CD4-positive, alpha-beta T cell treated with Interleukin-17A for 1 hour (primary cell): ENCODE results near the gene LRBA.

Source experiments
- DNase-seq: peaks from one replicate; pipeline ENCODE4 v3.0.0-alpha.2; 2020

LRBA gene

DNA sequence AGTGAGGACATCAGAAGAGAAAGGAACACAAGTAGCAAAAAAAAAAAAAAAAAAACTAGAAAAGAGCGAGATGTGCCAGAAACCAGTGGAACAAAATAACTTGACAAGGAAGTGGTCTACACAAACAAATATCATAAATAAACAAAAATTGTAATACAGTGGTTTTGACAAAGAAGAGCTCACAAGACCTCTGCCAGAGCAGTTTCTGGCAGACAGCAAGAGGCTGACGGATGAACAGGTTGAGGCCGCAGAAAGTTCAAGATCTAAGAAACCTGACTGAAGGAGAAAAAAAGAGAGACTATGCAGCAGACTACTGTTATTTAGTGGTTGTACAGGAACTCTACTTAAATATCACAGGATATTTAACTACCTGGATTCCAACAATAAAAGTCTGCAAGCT is 367.0 kb downstream of the LRBA start:
- no peak for DNase-seq

DNA sequence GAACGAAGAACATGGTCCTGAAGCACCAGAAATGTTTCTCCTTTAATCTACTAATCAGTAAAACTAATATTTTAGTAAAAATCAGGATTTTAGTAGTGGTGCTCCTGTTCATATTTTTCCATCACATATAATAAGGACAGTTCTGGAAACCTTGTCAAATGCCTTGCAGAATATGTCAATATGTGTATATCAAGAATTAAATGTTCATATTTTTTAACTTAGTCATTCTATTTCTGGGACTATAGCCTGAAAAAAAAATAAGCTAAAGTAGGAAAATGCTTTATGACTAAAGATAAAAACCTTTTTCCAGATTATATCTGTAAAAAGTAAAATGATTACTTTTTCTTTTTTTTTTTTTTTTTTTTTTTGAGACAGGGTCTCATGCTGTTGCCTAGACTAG is 368.1 kb downstream of the LRBA start:
- DNase-seq = no peak

DNA sequence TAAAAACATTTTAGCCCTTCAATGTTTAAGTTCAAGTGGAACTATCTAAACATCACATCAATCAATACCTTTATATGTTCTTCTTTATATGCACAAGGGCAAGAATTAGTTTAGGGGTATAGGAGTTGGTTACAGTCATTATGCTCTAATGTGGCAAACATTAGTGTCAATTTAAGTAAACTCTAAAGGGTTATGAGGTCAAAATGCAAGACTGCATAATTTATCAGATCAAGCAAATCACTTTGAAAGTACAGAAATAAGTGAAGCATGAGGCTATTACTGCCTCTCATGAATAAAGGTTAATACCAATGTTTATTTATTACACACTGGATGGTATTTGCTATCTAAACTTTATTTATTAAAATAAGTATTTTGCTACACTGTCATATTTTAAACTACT is 373.5 kb downstream of the LRBA start:
- DNase-seq = no peak

DNA sequence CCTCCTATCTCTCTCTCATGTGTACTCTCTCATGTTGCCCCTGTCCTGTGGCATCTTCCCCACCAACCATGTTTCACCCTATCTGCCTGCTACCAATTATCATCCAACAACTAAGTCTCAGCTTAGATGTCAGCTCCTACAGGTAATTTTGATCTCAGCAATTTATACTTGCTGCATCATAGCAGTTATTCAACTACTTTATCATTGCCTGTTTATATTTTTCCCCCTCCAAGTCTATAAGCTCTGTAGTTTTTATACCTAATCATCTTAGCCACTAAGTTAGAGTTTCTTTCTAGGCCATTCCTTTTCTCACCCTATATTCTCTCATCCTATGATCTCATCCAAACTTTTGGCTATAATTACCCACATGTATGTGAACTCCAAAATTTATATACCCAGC is 382.4 kb downstream of the LRBA start:
- no peak for DNase-seq

DNA sequence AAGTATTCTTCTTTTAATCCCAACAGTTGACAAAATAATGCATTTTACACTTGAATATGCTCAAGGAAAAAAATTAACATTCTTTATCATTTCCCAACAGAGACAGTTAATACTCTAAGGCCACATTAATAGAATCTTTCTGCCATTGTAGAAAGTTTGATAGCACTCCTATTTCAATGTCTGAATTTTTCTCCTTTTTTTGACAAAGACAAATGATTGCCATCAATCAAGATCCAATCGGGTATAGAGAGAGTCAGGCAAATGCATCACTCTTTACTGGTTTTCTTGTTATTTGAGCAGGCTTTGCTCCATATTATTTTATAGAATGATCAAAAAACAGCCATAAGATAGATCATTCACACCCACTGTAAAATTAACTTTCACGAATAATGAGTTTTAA is 387.0 kb downstream of the LRBA start:
- DNase-seq = no peak

DNA sequence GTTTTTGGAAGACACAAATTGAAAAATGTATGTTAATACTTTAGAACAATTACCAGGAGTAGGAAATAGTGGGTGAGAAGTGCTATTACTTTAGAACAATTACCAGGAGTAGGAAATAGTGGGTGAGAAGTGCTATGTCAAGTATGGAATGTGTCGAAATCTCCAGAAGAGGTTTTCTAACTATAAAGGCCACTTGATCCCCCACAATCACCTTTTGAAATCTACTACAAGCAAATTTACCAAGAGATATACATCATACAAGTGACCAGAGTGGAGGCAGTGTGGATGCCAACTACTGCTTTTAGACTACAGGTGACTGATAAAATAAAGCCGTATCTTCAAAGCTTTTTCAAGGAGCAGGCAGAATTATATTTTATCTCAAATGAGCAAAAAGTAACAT is 390.1 kb downstream of the LRBA start:
- no peak for DNase-seq

DNA sequence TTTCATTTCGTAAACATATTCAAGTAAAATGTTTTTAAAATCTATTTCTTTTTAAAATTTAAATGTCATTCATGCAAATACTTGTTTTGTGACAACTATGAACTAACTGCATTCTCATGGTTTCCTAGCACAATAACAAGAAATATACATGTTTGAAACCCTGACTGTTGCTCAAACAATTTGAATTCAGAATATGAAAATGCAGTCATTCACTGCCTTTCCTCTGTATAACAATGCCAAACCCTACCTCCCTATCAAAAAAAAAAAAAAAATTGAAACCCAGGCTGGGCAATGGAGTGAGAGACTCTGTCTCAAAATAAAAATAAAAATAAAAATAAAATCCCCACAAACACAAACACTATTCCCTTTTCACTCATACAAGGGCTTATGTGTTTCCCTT is 391.0 kb downstream of the LRBA start:
- no peak for DNase-seq

DNA sequence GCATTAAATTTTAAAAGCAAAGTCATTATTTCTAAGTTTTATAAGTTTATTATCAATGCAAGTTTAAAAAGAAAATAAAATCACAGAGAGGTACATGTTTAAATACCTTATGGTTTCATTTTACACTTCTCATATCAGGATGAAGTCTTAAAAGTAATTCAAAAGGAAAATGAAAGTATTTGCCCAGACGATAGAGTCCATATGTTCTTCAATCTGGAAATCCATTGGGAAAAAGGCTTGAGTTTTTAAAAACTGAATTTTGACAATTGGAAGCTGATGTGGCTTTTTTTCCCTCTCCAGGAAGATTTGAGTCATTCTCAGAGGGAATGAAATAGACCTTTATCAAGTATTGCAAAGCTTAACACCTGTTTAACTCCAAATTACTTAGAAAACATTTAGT is 396.0 kb downstream of the LRBA start:
- DNase-seq = no peak

DNA sequence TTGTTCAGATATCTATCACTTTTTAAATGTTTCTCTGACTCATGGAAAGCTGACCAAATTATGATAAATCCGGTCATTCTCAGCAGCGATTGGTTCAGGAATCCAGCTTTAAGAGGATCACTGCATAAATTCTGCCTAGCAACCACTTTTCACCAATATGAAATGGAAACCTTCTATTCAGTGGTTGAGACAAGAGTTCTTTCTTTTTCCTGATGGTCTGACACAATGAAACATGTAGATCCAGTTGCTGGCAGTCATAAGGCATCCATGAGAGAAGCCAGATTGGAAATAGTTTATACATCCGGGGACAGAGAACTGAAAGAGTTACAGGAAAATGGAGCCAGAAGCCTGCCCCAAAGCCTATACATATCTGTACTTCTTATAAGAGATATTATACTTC is 406.0 kb downstream of the LRBA start:
- no peak for DNase-seq

DNA sequence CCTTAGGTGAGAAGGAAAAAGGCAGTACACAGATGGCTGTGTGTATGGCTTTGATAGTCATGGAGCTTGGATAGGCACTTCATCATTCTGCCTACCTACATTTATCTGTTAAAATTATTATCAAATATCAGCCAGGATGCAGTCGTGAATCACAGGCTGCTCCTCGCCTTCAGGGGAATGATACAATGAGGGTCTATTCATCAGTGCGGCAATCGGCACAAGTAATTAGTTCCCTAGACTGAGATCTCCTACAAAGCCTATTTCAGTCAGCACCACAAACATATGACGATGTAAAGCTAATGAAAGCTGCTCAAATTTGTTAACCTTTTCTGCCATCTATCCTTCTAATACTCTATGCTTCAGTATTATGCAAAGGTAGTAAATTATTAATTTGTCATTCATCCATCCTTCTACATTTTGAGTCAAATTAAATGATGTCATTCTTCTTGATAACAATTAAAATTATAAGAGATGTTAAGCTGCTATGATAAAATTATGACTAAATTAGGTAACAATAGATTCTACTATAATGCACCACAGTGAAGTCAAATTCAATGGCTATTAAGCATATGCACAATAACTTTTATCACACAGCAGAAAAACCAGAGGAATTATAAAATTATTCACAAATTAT is 414.2 kb downstream of the LRBA start:
- no peak for DNase-seq

DNA sequence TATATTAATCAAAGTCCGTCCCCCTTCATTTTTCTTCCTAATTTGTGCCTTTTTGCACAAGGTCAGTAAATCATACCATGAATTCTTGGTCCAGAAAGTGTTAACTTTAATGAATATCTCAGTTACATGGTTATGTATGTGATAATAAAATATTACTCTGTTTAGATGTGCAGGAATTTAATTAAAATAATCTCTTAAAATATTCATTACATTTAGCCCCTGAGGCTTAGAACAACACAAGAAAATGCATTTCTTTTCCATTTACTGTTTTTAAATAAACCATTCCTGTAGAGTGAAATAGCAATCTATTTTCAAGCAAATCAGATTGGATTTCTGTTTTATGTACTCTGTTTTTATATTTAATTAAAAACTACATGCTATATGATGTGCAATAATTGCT is 415.5 kb downstream of the LRBA start:
- no peak for DNase-seq

DNA sequence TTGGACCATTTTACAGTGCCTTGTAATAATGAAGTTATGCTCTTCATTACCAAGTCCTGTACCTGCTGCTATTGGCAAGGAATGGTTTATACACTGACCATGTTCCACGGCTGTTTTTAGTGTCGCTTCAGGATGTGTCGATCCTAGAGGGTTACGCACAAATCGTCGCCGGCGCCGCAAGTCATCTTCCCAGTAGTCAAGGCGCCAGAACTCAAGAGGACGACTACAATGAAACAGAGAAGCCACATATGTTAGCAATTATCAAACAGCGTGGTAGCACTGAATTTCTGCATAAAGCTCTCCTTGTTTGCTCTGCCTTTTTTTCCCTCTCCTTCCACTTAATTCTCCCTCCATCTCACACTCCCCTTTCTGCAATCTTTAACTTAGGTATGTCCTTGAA is 416.2 kb downstream of the LRBA start:
- no peak for DNase-seq

DNA sequence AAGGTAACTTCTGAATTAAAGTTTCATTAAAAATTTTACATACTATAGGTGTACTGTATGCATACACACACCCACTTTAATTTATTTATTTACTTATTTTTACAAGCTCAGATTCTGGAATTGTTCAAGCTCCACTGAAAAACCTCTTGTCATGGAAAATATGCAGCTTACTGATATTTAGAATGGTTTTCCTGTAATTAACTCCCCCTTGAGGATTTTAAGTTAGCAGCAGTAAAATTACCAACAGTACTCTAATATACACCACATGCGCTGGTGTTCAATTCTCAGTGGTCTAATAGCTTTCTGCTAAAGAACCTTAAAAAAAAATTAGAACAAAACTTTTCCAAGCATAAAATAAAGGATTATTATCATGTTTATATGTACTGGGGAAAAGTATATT is 421.1 kb downstream of the LRBA start:
- DNase-seq = no peak

DNA sequence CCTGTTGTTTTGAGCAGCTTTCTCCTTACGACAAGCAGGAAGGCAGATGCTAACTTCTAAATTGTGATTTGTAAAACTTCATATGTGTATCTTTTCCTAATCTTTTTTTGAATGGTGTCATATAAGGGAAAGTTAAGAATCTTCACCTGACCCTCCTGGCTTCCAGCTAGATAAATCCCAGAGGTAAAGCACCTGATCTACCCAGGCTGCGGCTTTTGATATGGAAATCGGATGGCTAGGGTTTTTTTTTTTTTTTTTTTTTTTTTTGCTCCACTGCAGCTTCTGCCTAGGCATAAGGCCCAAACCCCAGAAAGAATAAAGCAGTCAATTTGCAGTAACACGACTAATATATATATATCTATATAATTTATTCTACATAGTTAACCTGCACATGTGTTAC is 423.2 kb downstream of the LRBA start:
- DNase-seq = no peak

DNA sequence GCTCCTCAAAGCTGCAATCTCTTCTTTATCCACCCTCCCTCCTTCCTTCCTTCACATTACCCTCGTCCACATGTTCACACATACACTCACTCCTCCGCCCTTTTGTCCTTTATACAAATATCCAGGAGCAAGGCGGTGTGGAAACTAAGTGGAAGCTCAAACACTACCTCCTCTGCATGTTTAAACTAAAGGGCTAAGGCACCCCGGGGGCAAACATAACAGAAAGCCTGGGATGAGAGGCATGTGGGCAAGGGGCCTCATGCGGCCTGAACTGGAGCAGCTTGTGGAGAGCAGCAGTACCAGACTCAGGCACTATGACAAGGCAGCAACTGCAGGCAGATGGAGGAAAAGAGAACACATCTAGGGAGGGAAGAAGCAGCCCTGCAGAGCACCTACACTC is 423.7 kb downstream of the LRBA start:
- no peak for DNase-seq

DNA sequence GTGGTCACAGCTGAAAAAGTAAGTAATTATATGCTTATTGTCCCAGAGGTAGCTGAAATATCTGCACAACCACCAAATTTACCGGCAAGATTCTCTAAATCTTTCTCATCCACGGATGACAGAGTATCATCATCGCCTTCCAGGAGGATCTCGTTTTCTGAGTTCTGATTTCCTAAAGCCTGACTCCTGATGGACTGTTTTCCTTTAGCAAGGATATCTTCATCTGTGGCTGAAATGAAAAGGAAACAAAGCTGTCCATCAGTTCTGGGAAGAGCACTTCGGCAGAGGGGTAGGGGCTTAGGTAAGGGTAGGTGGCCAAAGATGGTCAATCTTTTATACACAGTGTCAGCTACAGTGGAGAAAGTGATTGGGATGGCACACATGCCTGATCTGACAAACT is 424.5 kb downstream of the LRBA start:
- no peak for DNase-seq

DNA sequence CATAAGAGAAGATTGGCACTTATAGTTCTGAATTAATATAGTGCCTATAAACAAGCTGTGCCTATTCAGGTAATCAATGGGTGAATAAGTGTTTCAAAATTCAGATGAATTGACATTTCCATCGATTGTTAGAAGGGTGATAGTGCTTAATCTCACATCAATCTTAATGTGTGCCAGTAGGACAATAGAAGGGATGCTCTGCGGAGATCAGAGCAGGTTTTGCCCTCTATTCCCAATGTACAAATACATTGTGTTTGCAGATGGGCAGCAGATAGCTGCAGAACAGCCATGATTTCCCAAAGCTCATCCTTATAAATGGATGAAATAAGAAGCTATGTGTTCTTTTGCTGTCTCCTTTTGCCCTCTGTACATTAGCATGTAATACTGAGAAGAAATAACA is 425.9 kb downstream of the LRBA start:
- DNase-seq = no peak

DNA sequence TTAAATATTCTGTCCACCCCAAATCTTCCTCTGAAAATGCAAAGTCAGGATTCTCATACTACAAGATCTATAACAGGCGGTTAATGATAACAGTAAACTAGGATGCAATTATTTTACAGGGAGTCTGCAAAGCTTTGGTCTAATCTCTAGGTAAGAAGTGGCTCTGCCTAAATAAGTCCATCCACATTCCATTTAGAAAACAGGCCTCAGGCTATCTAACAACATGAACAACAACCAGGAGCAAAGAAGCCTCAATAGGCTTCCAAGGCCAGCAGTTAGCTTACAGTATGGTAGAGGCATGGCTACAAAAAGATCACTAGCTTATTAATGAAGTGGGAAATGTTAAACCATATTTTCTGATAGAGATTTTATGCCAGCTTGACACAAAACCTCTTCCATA is 426.8 kb downstream of the LRBA start:
- no peak for DNase-seq

DNA sequence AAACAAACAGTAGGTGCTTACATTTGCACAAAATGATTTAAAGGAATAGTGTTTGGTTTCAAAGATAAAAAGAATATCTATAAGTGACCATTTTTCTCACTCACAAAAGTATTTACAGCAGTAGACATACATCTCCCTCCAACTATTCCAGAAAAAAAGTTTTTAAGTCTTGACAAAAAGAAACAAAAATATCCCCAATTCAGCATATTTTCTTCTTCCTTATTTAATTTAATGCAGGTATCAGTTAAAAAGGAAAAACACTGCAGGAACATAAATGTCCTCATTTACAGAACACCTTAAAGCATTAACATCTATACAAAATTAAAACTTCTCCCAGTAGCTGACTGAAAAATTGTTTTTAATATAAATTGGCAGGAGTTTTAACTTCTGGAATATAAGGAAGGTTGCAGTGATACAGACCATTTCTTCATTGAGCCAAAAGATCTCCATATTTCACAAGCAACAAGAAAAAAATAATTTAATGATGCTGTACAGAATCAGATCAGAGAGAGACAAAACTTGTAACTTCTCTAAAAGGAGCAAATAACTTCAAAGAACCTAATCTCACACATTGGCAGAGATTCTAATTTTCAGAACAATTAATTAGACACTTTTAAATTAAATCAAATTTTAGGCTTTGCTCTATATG is 428.8 kb downstream of the LRBA start:
- DNase-seq = no peak

DNA sequence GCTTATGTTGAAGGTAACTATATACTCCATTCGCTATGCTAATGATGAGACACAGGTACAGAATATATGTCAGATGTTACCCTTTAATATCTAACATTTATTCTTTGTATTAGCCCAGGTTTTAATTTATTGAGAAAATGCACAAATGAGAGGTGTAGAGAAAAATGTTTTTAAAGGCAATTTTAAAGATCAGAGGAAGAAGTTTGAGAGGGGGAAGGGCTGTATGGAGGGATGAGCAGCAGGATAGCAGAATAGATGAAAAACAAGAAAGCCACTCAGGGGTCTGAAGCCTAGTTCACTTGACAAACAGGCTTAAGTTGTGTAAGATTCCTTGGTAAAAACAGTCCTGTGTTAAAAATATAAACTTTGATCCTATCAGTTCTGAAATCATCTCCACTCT is 429.5 kb downstream of the LRBA start:
- no peak for DNase-seq

DNA sequence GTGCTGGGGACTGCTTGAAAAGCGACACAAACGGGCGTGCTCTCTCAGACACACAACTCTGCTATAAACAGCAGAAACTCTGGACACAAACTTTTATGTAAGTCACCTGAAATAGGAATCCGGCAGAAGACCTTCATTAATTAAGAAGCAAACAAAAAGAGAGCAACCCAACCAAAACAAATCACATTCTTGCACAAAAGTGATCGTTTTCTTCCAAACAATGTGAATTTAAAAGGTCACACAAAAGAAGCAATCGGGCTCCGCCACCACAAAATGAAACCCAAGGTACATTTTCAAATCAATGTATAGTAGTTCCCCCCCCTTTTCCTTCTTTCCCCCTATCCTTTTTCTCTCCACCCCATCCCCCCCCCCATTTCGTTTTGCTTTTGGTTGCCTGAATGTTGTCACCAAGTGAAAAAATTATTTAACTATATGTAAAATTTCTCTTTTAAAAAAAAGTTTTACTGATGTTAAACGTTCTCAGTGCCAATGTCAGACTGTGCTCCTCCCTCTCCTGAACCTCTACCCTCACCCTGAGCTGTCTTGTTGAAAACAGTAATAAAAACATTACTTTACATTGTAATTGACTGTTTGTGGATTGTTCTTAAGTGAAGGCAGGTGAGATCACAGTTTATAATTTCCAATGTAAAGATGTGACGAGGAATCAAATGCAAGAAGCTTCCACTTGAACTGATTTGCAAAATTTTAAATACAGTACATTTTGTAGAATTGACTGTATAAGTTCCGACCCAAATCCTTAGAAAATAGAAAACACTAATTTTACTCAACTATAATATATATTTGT is 430.8 kb downstream of the LRBA start:
- no peak for DNase-seq

DNA sequence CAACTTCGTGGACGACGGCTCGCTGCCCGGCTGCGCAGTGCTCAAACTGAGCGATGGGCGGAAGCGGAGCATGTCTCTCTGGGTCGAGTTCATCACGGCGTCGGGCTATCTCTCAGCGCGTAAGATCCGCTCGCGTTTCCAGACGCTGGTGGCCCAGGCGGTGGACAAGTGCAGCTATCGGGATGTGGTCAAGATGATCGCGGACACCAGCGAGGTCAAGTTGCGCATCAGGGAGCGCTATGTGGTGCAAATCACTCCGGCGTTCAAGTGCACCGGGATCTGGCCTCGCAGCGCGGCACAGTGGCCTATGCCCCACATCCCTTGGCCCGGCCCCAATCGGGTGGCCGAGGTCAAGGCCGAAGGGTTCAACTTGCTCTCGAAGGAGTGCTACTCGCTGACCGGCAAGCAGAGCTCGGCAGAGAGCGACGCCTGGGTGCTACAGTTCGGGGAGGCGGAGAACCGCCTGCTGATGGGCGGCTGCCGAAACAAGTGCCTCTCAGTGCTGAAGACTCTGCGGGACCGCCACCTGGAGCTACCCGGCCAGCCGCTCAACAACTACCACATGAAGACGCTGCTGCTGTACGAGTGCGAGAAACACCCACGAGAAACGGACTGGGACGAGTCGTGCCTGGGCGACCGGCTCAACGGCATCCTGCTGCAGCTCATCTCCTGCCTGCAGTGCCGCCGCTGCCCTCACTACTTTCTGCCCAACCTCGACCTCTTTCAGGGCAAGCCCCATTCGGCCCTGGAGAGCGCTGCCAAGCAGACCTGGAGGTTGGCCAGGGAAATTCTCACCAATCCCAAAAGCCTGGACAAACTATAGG is 431.6 kb downstream of the LRBA start:
- no peak for DNase-seq

DNA sequence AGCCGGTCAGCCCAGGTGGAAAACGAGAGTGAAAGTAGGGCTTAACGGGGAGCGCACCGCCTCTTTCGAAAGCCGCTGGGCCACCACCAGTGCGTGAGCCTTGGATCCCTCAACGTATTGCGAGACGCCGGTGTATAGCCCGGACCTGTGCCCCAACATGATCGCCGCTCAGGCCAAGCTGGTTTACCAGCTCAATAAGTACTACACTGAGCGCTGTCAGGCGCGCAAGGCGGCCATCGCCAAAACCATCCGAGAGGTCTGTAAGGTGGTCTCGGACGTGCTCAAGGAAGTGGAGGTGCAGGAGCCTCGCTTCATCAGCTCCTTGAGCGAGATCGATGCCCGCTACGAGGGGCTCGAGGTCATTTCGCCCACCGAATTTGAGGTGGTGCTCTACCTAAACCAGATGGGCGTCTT is 432.2 kb downstream of the LRBA start:
- DNase-seq = no peak
